Stimulated activated CD8-positive, alpha-beta memory T cell treated with anti-CD3 and anti-CD28 coated beads, Interleukin-7, amount 100 ng/mL, for 4 hours (primary cell): ENCODE measurements around the gene UNC13C.

Experiments used
- DNase-seq, 2 donors: peaks; one replicate each; pipeline ENCODE4 v3.0.0-alpha.2; 2020; ENCODE audit warnings: low read depth in 2 of 2

UNC13C gene

GRCh38 chr15:54026258-54026657, 48.0 kb downstream of the UNC13C start:
- DNase-seq, result no peak

- no peak for DNase-seq
These were observed 48.6 kb downstream of the UNC13C start for GRCh38 chr15:54026891-54027290.

GRCh38 chr15:54029081-54029480, 50.8 kb downstream of the UNC13C start:
- no peak for DNase-seq

DNA sequence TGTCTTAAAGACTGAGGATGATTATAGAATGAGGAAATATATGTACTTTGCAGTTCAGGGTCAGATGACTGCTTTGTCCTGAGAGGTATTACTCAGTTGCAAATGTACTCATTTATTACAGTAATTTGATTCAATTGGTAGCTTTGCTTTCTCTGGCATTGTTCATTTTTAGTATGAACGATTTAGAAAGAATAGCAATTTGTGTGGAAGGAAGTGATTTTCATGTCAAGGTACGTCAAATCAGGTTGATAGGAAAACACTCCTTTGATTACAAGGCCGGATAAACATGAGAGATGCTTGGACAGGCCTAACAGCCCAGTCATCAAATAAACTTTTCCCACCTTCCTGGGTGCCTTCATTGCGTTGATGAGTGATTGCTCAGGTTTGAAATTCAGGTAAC, 53.8 kb downstream of the UNC13C start:
- no peak for DNase-seq

- DNase-seq, result no peak
These were observed 55.2 kb downstream of the UNC13C start for GRCh38 chr15:54033356-54033860.

DNA sequence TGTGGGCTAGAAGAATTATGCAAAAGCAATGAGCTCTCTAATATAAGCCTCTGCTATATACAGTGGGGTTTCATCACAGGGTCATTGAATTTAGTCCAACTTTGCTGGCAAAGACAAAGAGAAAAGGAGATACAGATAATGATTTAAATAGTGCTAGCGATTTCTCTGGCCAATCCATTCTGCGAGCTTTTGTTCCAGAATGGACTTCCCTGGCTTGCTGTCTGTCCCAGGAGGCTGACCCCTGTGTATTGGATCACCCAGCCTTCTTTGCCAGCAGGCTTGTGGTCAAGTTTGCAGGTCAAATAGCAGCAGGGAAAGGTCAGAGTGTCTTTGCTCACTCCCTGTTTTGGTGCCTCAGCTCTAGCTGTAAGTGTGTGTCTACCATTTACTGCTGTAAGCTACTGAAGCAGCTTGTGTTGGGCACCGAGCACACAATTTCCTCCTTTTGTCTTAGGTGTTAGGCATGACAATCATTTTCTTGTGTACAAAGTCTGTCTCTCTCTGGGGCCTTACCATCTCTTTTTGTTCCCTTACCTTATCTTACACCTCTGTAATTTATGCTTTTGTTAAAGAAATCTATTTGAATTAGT, 55.7 kb downstream of the UNC13C start:
- no peak for DNase-seq

DNA sequence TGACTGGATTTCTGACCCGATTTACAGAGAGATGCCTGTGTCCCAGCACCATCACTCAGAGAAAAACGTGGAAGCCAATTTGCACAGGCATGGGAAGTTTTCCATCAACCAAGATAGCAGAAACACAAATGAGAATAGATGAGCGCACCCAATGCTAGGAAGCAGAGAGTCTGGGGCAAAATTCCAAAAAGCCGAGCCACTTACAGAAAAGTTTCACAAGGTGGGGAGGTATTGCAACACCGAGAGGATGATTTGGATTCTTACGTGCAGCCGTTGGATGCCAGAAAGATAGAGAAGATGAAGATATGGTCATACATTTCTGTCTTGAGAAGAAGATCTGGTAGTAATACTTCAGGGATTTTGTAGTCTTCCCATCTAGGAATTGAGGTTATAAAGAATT, 57.4 kb downstream of the UNC13C start:
- DNase-seq, result no peak

GRCh38 chr15:54045397-54045796, 67.2 kb downstream of the UNC13C start:
- no peak for DNase-seq

GRCh38 chr15:54046093-54046492, 67.9 kb downstream of the UNC13C start:
- DNase-seq, result no peak

DNA sequence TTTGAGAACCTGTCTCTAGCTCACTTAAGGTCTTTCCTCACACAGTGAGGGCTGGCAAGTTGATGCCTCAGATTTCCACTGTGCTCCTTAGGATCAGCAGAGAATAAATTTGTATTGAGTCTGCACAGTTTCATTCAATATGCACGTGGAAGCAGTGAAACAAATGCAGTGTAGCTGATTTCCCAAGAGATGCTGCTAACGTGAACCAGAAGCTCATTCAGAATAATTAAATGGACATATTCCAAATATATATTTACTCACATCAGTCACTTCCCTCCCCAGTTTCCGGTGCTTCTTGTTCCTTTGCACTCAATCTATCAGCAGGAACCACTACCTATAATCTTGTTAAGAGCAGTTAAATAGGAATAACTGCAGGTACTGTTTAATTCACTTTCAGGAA, 86.1 kb downstream of the UNC13C start:
- DNase-seq, result no peak

- DNase-seq, result no peak
These were observed 88.2 kb downstream of the UNC13C start for GRCh38 chr15:54066403-54066802.

DNA sequence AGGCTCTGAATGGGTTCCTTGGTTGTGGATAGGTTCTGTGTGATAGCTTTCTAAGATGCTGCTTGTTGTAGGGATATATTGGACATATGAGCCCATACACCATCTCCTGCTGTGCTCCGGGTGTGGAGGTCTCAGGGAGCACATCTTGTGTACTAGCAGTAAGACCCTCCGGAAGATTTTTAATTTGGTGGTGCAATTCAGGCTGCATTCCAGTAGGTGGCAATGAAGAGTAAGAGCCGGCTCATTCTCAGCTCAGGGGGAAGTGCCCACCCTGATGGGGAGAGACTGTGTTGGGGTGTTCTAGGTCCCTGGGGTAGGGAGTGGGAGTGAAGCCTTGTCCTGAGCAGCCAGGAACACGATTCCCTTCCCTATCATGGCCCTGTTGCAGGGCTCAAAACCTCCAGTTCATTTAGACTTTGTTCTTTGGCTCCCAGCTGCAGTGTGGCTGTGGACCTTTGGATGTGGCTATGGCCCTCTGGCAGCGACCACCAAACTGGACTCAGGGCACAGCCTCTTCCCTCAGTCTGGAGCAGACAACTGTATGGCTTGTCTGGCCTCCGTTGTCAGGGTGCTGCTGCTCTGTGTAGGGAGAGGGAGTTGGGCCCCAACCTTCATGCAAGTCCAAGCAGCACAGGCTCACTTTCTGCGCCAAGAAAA, 104.7 kb downstream of the UNC13C start:
- no peak for DNase-seq

DNA sequence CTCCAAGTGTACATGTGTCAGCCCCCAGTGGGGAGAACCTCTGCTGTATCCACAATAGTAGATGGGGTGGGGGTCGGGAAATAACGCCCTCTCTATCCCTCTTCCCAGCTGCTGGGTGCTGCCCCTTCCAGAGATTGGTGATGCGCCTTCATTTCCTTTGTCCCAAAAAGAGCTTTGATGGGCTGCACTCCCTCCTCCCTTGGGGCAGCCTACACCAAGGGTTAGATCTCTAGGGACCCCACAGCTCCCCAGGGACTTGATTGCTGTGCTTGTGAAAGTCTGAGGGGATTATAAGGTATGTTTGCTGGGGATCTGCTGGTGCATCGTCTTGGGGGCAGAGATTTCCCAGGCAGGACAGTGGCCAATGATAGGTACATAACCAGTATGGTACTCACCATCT, 105.3 kb downstream of the UNC13C start:
- no peak for DNase-seq

GRCh38 chr15:54083991-54084390, 105.8 kb downstream of the UNC13C start:
- no peak for DNase-seq

- no peak for DNase-seq
These were observed 110.6 kb downstream of the UNC13C start for GRCh38 chr15:54088837-54089236.

DNA sequence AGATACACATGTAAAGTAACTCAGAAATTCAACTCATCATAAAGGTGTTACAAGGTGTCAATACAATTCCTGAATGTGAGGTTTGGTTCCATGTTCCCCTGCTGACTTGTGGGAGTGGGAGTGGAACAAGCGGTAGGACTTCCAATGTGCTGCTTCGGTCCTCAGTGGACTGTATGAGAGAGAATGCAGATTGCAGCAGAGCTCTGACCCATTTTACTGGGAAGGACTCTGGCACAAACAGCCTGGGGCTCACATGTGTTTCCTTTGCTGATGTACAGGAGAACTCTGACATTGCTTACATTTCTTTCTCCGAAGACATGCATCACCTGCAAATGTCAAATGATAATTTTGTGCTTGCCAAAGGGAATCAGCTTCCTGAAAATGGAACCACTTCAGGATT, 111.5 kb downstream of the UNC13C start:
- no peak for DNase-seq

- DNase-seq, result no peak
These were observed 113.4 kb downstream of the UNC13C start for GRCh38 chr15:54091651-54092050.

- DNase-seq, result no peak
These were observed 116.4 kb downstream of the UNC13C start for GRCh38 chr15:54094661-54095060.

GRCh38 chr15:54097019-54097418, 118.8 kb downstream of the UNC13C start:
- DNase-seq, result no peak

DNA sequence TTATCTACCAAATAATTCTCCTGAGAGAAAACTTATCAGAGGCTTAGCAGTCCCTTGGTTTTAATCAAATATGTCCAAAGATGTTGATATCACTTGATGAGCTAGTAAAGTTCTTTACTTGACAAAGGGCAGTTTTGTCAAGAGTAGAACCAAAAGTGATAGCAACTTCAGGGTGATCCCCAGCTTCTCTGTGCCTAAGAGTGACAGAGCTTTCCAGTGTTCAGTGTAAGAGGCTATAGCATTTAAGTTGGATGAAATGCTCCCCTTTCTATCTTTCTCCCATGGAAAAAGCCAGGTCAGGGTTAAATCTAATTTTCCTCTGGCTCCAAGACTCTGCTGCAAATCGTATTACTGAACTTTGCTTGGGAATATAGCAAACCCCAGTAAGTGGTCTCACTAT, 120.8 kb downstream of the UNC13C start:
- no peak for DNase-seq

DNA sequence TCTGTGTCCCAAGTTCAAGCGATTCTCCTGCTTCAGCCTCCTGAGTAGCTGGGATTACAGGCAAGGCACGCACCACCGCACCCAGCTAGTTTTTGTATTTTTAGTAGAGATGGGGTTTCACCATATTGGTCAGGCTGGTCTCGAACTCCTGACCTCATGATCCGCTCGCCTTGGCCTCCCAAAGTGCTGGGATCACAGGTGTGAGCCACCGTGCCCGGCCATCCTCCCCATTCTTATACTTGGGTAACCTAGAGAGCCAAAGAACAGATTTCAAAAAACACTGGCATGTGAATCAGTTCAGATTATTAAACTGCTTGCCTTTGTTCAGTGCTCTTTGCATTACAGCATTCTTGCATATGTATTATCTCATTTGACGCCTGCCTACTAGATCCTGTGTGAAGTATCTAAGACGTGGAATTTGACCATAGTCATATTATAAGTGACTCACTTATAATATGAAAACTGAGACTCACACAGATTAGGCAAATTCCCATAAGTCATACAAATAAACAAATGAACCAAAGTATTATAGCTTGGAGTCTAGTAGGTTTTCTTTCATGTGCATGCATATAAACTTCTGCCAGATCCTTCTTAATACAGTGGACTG, 123.5 kb downstream of the UNC13C start:
- no peak for DNase-seq

- no peak for DNase-seq
These were observed 124.5 kb downstream of the UNC13C start for GRCh38 chr15:54102704-54103103.

GRCh38 chr15:54109014-54109413, 130.8 kb downstream of the UNC13C start:
- no peak for DNase-seq
